Central memory CD8-positive, alpha-beta T cell (primary cell): ENCODE data around the gene CREB3L2.
"Not testable (repeated sequence)": the region's sequence is repeated elsewhere in the genome, so short reads cannot be mapped to it uniquely, and the experiment has no call there.

ENCODE experiments used
- ATAC-seq: fragments of 150-1000 bp; cut with Tn5 transposase; replicated peaks from 2 replicates; pipeline ENCODE4 v1.10.0; 2022; ENCODE audit warnings: mild to moderate bottlenecking, moderate FRiP score, moderate number of reproducible peaks; ENCODE audit not compliant: poor library complexity, severe bottlenecking; ENCODE audit errors: extremely low read depth
- DNase-seq, 2 donors: peaks; one replicate each; pipeline ENCODE4 v3.0.0; 2021; ENCODE audit warnings: low spot score in 2 of 2
- H3K27ac Mint-ChIP-seq: one replicate; pipeline ENCODE4 v1.8.0; 2022; ENCODE audit warnings: low read depth, mild to moderate bottlenecking, moderate library complexity, mixed read lengths
- H3K27me3 Mint-ChIP-seq: one replicate; pipeline ENCODE4 v1.8.0; 2022; ENCODE audit warnings: mixed read lengths
- H3K36me3 Mint-ChIP-seq: one replicate; pipeline ENCODE4 v1.8.0; 2022; ENCODE audit warnings: mild to moderate bottlenecking, moderate library complexity, mixed read lengths; ENCODE audit not compliant: insufficient read depth
- H3K4me1 Mint-ChIP-seq: one replicate; pipeline ENCODE4 v1.8.0; 2022; ENCODE audit warnings: mixed read lengths
- H3K4me3 Mint-ChIP-seq: one replicate; pipeline ENCODE4 v1.8.0; 2022; ENCODE audit warnings: mild to moderate bottlenecking, moderate library complexity, mixed read lengths
- H3K9me3 Mint-ChIP-seq: one replicate; pipeline ENCODE4 v1.8.0; 2022; ENCODE audit warnings: mixed read lengths

Gene CREB3L2

GRCh38 chr7:137970253-137970975 is 31.5 kb downstream of the CREB3L2 start:
- H3K27me3 Mint-ChIP-seq: no peaks in the 10 kb centered on the region
- no peak overlapping the region for H3K4me3 Mint-ChIP-seq
- no peak for DNase-seq
- no peaks in the 10 kb centered on the region for H3K9me3 Mint-ChIP-seq
- no peak for ATAC-seq
- H3K27ac Mint-ChIP-seq: no peak overlapping the region
- H3K4me1 Mint-ChIP-seq: peaks cover 23% of the 10 kb centered on the region
- H3K36me3 Mint-ChIP-seq: peaks cover 2% of the 10 kb centered on the region

DNA sequence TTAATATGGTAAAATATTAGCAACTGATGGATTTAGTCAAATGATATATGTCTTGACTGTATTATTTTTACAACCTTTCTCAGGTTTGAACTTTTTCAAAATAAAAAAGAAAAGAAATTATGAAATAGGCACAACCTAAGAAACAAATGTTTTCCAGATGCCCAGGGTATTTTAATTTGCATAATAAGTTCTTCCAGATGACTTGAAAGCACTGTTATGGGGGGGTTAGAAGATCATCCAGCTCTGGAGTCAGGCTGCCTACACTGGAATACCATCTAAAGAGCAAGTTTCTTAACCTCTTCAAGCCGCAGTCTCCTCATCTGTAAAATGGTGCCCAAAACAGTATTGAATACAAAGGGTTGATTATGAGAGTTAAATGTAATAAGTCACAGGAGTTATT is 32.1 kb downstream of the CREB3L2 start:
- no peak overlapping the region for H3K27ac Mint-ChIP-seq

DNA sequence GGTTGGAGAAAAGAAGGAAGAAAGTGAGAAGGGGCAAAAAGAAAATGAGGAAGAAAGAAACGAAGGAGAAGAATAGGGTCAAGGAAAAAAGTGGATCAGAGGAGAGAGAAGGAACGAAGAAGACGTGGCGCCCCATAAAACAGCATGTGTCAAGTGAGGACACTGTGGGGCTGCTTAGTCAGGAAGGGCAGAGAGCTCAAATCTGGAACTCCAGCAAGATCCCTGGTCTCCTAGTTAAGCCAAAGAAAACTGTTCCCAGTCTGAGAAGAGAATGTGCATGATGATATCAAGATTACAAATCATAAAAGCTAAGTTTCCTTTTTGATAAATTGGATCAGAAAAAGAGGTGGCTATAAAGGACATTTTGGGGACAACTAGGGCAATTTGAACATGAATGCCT is 33.0 kb downstream of the CREB3L2 start:
- H3K27ac Mint-ChIP-seq: no peak overlapping the region
- peaks cover 23% of the 10 kb centered on the region for H3K4me1 Mint-ChIP-seq
- peaks cover 2% of the 10 kb centered on the region for H3K36me3 Mint-ChIP-seq
- no peaks in the 10 kb centered on the region for H3K9me3 Mint-ChIP-seq
- H3K4me3 Mint-ChIP-seq: no peak overlapping the region
- DNase-seq (no peak), ATAC-seq (no peak)
- no peaks in the 10 kb centered on the region for H3K27me3 Mint-ChIP-seq

More for the DNA sequence above, 32.1 kb downstream of the CREB3L2 start:
- H3K36me3 Mint-ChIP-seq: peaks cover 2% of the 10 kb centered on the region
- H3K27me3 Mint-ChIP-seq: no peaks in the 10 kb centered on the region
- H3K4me3 Mint-ChIP-seq: no peak overlapping the region
- ATAC-seq (no peak), DNase-seq (no peak)
- peaks cover 23% of the 10 kb centered on the region for H3K4me1 Mint-ChIP-seq
- no peaks in the 10 kb centered on the region for H3K9me3 Mint-ChIP-seq

DNA sequence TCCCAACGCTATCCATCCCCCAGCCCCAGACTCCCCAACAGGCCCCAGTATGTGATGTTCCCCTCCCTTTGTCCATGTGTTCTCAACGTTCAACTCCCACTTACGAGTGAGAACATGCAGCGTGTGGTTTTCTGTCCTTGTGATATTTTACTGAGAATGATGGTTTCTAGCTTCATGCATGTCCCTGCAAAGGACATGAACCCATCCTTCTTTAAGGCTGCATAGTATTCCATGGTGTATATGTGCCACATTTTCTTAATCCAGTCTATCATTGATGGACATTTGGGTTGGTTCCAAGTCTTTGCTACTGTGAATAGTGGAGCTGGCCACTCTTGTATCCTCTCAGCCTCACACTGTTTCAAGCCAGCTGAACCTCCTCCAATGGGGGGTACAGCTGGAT is 33.5 kb downstream of the CREB3L2 start:
- ATAC-seq, H3K36me3 Mint-ChIP-seq, H3K27ac Mint-ChIP-seq, H3K9me3 Mint-ChIP-seq, DNase-seq, H3K27me3 Mint-ChIP-seq, H3K4me3 Mint-ChIP-seq: not testable (repeated sequence)
- peaks cover 23% of the 10 kb centered on the region for H3K4me1 Mint-ChIP-seq

- H3K27ac Mint-ChIP-seq: peak overlapping the region; percentile 49
- no peak overlapping the region for H3K4me3 Mint-ChIP-seq
Measured at GRCh38 chr7:137967143-137968018, 34.5 kb downstream of the CREB3L2 start.

DNA sequence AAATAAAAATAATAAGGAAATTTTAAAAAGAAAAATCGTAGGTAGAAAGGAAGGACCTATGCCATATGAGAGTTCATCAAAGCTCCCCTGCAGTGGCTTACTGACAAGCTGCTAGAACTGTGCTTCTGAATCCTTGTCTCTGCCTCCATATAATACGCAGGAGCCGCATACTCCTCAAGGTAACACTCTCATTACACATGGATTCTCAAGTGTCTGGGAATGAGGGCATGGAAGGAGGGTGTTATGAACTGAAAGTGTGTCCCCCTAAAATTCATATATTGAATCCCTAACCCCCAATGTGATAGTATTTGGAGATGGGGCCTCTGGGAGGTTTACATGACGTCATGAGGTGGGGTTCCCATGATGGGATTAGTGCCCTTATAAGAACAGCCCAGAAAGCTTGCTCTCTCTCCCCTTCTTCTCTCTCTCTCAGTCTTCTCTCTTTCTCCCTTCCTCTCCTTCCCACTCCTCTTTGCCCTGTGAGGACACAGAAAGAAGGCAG is 35.2 kb downstream of the CREB3L2 start:
- Mint-ChIP-seq H3K27ac (no peak overlapping the region), H3K27me3 (no peaks in the 10 kb centered on the region), H3K36me3 (peaks cover 5% of the 10 kb centered on the region), H3K4me3 (no peak overlapping the region), H3K9me3 (no peaks in the 10 kb centered on the region), H3K4me1 (peaks cover 35% of the 10 kb centered on the region)
- DNase-seq: no peak
- no peak for ATAC-seq

More at GRCh38 chr7:137967143-137968018, 34.5 kb downstream of the CREB3L2 start:
- Mint-ChIP-seq H3K4me1 (peaks cover 32% of the 10 kb centered on the region), H3K27me3 (no peaks in the 10 kb centered on the region), H3K9me3 (no peaks in the 10 kb centered on the region), H3K36me3 (peaks cover 5% of the 10 kb centered on the region)
- ATAC-seq (no peak), DNase-seq (no peak)

DNA sequence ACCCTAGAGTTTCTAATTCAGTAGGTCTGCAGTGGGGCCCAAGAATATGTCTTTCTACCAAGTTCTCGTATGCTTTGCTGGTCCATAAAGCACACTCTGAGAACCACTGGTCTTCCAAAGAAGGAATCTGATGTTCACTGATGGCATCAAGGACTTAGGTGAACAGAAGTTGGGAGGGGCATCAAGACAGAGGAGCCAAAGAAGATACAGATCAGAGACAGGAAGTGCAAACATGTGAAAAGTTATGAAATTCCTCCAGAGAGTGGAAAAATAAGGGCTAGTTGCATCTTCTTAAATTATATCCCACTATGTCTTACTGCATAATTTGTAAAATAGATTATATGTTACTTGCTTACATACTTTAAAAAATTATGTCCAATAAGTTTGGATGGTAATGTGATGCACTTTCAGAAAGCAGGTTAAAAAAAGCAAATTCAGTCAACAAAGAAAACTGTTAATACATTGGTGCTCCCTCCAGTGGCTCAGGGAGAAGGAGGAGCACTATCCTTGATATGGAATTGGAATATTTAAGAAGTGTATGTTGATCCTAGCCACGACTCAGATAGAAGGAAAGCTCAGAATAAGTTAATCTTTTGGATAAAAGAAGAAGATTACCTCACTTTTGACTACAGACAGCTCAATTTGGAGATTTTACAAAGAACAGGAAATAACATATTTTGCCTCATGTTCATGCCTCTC is 35.8 kb downstream of the CREB3L2 start:
- H3K4me3 Mint-ChIP-seq: no peak overlapping the region
- H3K27me3 Mint-ChIP-seq: no peaks in the 10 kb centered on the region
- H3K36me3 Mint-ChIP-seq: peaks cover 5% of the 10 kb centered on the region
- DNase-seq (no peak), ATAC-seq (no peak)
- peaks cover 41% of the 10 kb centered on the region for H3K4me1 Mint-ChIP-seq
- H3K27ac Mint-ChIP-seq: no peak overlapping the region
- no peaks in the 10 kb centered on the region for H3K9me3 Mint-ChIP-seq

DNA sequence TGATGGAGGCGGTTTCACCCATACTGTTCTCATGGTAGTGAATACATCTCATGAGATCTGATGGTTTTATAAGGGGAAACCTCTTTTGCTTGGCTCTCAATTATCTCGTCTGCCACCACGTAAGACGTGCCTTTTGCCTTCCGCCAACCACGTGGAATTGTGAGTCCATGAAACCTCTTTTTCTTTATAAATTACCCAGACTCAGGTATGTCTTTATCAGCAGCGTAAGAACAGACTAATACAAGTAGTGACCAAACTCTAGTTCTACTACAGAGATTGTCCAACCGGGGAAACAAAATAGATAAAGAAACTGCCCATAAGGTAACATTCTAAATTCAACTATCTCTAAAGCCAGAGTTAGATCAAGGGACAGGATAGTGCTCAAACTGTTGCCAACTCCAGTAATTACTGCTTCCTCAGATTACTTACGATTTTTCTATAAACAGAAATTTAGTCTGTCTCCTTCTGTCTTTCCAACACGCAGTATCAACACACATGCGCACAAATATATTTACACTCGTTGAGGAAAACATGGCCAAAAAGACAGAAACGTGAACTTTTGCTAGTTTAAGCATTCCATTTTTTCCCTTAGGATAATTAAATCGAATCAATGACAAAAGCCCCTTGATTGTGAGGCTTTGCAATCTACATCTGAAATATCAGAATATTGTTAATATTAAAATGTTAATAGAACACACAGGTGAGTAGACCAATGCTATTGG is 36.9 kb downstream of the CREB3L2 start:
- H3K9me3 Mint-ChIP-seq: no peaks in the 10 kb centered on the region
- H3K4me3 Mint-ChIP-seq: no peak overlapping the region
- H3K27ac Mint-ChIP-seq: no peak overlapping the region
- DNase-seq (no peak), ATAC-seq (no peak)
- no peaks in the 10 kb centered on the region for H3K27me3 Mint-ChIP-seq
- peaks cover 5% of the 10 kb centered on the region for H3K36me3 Mint-ChIP-seq
- peaks cover 42% of the 10 kb centered on the region for H3K4me1 Mint-ChIP-seq

- Mint-ChIP-seq H3K36me3 (peaks cover 3% of the 10 kb centered on the region), H3K4me1 (peaks cover 40% of the 10 kb centered on the region), H3K9me3 (no peaks in the 10 kb centered on the region), H3K27ac (peak overlapping the region; percentile 36), H3K4me3 (no peak overlapping the region), H3K27me3 (no peaks in the 10 kb centered on the region)
- DNase-seq (no peak), ATAC-seq (no peak)
Measured at GRCh38 chr7:137962875-137963507, 38.9 kb downstream of the CREB3L2 start.

DNA sequence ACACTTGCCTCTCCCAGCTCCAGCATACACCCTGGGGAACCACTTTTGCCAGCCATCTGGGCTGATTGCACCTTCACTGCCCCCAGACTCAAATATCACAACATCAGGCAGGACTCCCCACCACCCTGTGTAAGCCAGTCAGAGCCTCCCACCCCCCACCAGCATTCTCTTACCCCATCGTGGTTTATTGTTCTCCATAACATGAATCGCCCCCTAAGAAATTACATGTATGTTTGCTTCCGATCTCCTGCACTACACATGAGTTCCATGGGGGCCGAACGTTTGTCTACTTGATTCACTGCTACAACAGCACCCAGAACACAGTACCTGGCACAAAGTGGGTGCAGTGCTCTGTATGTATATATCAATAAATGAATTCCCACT is 39.4 kb downstream of the CREB3L2 start:
- Mint-ChIP-seq H3K9me3 (no peaks in the 10 kb centered on the region), H3K36me3 (peaks cover 3% of the 10 kb centered on the region), H3K27ac (peak overlapping the region; percentile 36), H3K4me1 (peaks cover 35% of the 10 kb centered on the region), H3K4me3 (no peak overlapping the region), H3K27me3 (no peaks in the 10 kb centered on the region)
- ATAC-seq (no peak), DNase-seq (no peak)

DNA sequence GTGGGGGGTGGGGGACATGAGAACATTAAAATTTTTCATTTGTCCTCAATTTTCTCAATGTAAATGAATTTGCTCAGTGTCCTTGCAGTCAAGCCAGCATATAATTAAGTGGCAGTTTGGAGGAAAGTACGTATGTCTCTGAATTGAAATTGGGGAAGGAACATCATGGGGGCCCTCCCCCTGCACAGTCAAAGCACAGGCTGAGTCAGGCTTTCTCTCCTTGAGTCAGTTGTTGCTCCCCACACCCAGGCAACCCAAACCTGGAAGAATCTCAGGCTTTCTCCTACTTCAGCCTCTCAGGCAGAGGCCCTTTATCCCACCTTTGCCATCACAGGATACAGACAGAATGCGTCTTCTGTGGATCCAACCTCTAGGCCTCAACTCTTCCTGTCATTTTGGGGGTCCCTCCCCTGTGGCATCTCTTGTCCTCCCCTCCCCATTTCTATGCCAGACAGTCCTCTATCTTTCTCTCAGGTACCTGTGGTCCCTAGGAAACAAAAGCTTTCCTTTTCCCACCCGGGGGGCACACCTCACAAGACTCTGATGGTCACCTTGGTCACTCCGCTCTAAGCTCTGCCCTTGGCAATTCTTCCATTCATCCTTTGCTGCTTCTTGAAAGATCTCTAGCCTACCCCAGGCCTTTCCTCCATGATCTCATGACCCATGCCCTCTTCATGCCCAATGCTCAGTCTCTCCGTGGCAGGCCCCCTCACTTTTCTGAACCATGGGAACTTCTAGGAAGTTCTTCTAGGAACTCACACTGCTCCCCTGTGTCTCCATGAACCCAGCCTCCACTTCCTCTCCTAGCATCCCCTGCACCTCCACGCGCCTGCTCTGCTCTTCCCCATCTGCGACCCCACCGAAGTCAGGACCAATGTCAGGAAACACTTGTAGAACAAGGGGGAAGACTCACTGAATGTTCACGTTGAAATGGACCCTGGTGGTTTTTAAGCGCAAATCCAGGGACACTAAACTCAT is 40.4 kb downstream of the CREB3L2 start:
- no peaks in the 10 kb centered on the region for H3K27me3 Mint-ChIP-seq
- H3K9me3 Mint-ChIP-seq: no peaks in the 10 kb centered on the region
- peaks cover 33% of the 10 kb centered on the region for H3K4me1 Mint-ChIP-seq
- DNase-seq: no peak
- ATAC-seq: no peak
- peaks cover 3% of the 10 kb centered on the region for H3K36me3 Mint-ChIP-seq
- H3K27ac Mint-ChIP-seq: no peak overlapping the region
- no peak overlapping the region for H3K4me3 Mint-ChIP-seq
